Fibroblast of villous mesenchyme (primary cell): ENCODE results near the gene SAA1. TPM values are rescaled to one million over a fixed set of nuclear protein-coding genes. Genes with fewer than 3 reads are reported as not detected.

Experiments
- DNase-seq: peaks from one replicate; pipeline ENCODE4 v3.0.0-alpha.2; 2010; ENCODE audit warnings: low read depth
- H3K4me3 ChIP-seq: 2 replicates; pipeline ENCODE4 v1.5.1; 2011; ENCODE audit warnings: low read depth, mild to moderate bottlenecking, low read length
- CTCF ChIP-seq: IDR thresholded peaks from 2 replicates; pipeline ENCODE4 v1.5.1; 2012; ENCODE audit warnings: low read depth, mild to moderate bottlenecking, low read length; ENCODE audit not compliant: insufficient read depth
- total RNA-seq: library from RNA; depleted of rRNA; stranded (reverse); fragments of >200 nt; gene quantifications from 2 replicates; pipeline ENCODE4 v1.2.3, GENCODE V29; 2012

SAA1 gene
- total RNA-seq, 1 donor: 0.43 TPM

GRCh38 chr11:18310800-18311340 lies 44.8 kb downstream of the SAA1 start:
- TF ChIP-seq CTCF: no peak
- no peak for DNase-seq

GRCh38 chr11:18312012-18312411 lies 45.9 kb downstream of the SAA1 start:
- DNase-seq: peak; percentile 13
- TF ChIP-seq CTCF: no peak
- no peak overlapping the region for H3K4me3 ChIP-seq

More at GRCh38 chr11:18310800-18311340, 44.8 kb downstream of the SAA1 start:
- no peak overlapping the region for H3K4me3 ChIP-seq

GRCh38 chr11:18312663-18313420 lies 46.8 kb downstream of the SAA1 start:
- no peak for TF ChIP-seq CTCF
- H3K4me3 ChIP-seq: no peak overlapping the region

GRCh38 chr11:18313965-18314763 lies 48.1 kb downstream of the SAA1 start:
- H3K4me3 ChIP-seq: no peak overlapping the region
- no peak for TF ChIP-seq CTCF
- DNase-seq: peak; percentile 28

More at GRCh38 chr11:18312663-18313420, 46.8 kb downstream of the SAA1 start:
- DNase-seq: peak; percentile 70

GRCh38 chr11:18314784-18315523 lies 48.9 kb downstream of the SAA1 start:
- no peak for TF ChIP-seq CTCF
- DNase-seq: no peak
- H3K4me3 ChIP-seq: no peak overlapping the region

GRCh38 chr11:18315893-18316292 lies 49.8 kb downstream of the SAA1 start:
- H3K4me3 ChIP-seq: no peak overlapping the region
- no peak for TF ChIP-seq CTCF
- no peak for DNase-seq
